ENCODE results near the gene CARD11.

CARD11 gene

DNA sequence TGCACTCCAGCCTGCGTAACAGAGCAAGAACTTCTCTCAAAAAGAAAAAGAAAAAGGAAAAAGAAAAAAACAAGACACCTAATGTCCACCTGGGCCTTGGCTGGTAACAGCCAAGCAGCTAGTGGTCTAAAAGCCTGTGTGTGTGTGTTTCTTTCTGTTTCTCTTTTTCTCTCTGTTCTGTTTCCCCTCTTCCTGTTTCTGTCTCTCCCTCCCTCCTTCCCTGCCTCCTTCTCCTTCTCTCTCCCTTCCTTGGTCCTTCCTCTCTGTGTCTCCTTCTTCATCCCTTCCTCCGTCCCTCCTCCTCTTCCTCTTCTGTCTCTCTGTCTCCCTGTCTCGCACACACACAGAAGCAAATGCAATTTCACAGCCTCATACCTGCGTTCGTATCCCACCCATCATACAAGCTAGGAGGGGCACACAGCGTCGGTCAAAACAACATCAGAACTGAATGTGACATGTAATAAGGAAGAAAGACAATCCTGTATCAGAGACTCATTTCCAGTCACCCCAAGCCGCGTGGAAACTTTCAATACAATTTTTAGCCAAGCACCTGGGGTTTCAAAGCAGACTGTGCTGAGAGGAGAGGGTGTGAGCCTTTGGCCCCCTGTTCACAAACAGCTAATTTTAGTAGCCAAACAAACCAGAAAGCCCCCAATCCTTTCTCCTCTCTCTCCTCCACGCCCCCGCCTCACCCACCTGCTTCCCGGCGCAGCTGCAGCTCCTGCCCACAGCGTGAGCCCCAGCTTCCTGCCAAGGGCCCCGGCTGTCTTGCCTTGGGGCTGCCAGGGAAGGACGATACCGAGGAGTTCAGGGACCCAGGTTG lies 149.3 kb downstream of the CARD11 start:
- no peak for DNase-seq

DNA sequence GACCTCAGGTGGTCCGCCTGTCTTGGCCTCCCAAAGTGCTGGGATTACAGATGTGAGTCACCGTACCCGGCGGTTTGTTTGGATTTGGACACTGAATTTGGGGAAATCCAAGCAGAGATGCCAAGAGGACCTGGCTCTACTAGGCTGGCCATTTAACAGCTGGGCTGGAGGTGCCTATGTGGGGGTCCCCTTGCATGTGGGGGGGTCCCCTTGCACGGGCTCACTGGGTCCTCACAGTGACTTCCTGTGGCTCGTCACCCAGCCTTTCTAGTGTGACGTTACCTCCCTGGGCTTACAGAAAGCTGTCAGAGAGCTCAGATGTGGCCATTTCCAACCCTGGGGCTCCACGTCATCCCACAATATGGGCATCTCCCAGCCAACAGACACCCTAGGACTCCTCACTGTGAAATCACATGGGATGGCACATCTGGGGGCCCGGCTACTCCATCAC lies 150.2 kb downstream of the CARD11 start:
- DNase-seq = no peak

DNA sequence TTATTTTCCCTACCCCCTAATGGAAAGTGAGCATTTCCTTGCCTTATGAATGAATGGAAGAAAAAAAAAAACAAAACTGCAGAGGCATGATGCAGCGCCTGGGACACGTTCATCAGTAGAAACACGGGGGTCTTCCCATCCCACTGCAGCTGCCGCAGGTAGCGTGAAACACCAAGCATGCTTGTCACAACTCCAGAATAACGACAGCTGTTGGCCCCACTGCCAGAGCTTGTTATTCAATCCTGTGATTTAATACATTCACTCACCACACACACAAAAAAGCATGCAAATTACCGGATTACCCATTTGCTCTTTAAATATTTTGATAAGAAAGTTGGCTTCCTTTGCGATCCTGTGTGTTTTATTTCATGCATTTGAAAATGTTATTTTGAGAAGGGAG lies 151.1 kb downstream of the CARD11 start:
- DNase-seq = no peak

DNA sequence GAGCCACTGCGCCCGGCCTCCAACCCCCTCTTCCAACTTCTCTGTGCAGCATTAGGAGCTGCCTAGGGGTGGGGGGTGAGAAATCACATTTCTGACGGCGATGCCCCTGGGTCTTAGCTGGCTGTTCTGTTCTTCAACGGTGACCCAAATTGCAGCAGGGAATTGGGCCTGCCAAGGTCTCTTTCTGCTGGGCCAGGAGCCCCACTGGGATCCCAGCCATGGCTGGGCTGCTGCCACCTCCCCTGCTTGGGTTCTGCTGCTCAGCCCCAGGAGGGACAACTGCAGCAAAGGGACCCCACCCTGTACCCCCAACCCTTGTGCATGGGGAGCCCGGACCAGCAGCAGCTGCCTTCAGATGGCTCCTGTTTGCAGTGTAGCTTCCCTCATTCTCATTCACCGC lies 155.9 kb downstream of the CARD11 start:
- no peak for DNase-seq

DNA sequence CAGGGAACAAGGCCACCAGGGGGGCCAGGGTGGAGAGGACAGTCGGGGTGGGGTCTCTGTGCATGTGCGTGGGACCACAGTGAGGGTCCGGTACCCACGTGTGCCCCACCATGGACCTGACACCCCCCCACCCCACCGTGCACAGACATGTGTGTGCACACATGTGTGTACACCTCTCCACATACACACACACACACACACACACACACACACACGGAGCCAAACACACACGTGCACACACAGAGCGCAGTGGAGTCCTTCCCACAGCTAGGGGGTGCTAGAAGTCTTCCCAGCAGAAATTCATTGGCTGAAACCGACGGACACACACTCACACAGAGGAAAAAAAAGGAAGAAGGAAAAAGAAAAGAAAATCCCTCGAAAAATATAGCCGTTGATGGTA lies 156.8 kb downstream of the CARD11 start:
- DNase-seq = peak; percentile 84

DNA sequence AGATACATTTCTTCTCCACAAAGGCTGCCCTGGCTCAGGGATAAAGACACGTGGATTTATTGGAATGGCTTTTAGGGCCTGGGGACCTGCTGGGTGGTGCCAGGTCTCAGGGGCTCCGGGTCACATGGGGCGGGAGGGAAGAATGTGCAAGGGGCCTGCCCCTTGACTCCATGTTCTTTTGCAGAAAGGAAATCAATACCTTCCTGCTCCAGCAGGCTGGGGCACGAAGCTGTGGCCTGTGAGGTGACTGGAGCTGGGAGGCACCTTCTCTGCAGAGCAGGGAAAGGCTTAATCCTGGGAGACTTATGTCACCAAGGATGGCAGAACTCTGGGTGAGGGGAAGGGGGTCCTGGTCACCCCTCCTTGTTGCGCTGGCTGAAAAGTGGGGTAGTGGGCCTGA lies 157.3 kb downstream of the CARD11 start:
- DNase-seq = no peak

DNA sequence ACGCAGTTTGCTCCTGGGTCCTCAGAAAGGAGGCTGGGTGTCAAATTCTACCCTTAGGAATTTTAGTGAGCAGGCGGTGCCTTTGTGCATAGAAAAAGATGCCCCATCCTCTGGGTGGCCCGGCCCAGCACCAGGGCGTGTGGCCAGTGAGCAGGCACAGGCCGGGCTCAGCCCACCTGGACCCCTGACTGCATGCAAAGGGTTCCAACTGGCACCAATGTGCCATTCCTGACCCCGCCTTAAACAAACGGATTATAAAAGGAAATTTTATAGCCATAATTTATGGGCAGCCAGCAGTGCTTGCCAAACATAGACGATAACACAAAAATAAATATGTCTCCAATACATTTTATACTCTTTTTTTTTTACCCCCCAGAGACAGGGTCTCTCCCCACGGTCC lies 159.5 kb downstream of the CARD11 start:
- no peak for DNase-seq

DNA sequence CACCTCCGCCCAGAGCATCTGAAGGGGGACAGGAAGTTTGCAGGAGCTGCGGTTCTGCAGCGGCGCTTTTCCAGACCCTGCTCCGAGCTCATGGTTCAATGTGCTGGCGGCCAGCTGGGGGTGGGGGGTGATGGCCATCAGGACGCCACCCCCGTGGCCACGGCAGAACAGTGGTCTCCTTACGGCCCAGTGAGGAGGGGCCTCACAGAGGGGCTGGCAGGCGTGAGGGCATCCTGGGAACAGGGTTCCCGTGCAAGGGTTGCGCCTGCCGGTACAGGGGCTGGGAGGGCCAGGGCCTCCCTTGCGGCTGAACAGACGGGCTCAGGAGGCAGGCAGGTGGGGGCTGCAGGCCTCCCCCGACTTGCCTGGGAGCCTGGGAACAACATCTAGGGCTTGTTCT lies 160.6 kb downstream of the CARD11 start:
- DNase-seq = no peak

DNA sequence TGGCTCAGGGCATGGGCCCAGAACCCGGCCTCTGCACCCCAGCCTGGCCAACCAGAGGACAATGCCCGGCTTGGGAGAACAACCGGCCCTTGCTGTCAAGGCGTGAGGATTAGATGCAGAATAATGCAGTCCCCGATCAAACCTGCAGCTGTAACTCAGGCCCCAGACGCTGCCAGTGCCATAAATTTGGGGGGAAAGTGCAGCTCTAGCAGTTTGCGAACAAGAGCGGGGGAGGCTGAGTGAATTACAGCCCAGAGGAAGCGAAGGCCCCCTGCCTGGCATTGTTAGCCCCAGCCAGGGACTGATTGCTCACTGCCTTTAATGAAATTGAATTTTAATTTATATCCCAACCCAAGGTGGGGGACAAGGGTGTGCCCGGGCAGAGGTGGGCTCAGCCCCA lies 161.6 kb downstream of the CARD11 start:
- DNase-seq = no peak

DNA sequence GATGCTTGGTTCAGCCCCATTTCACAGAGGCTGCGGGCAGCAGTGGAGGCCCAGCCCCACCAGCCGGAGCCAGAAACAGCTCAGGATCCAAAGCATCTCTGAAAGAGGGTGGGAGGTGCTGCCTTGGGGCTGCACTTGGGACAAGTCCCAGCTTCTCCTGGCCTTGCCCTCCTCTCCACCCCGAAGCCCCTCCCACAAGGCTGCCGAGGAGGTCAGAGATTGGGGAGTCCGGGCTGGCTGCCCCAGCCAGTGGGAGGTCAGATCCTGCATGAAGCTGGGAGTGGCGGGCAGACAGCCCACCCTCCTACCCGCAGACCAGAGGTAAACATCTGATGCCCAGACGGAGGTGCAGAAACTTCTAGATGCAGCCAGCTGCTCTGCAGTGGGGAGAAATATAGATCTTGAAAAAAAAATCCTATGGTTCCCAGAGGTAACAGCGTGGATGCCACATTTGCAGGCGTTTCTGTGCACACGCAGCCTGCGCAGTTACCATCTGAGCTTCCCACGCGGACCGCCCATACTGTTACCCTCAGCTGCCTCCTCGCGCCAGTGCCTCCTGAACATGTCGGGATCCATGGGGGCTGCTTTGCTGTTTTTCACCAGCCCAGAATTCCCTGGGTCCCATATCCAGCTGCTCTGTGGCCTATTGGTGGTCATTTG lies 162.7 kb downstream of the CARD11 start:
- no peak for DNase-seq

DNA sequence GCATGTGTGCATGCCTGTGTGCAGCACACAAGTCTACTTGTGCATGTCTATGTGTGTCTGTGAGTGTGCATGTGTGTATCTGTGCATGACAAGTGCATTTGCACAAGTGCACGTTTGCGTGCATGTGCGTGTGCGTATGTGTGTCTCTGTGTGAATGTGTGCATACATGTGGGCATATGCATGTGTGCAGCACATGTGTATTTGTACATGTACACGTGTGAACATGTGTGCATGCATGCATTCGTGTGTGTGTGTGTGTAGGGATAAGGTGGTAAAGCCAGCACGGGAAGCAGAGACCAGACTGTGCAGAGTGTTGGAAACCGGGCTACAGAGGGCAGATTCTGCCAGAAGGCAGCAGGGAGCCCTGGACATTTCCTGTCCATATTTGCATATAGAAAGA lies 163.6 kb downstream of the CARD11 start:
- DNase-seq = no peak

DNA sequence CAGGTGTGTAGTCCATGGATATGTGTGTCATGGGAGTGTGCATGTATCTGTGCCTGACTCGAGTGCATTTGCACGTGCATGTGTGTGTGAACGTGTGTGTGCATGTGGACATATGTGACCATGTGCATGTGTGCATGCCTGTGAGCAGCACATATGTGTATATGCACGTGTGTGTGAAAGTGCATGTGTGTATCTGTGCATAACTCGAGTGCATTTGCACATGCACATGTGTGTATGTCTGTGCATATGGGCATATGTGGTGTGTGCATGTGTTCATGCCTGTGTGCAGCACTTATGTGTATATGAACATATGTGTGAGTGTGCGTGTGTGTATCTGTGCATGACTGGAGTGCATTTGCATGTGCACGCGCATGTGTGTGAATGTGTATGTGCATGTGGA lies 164.3 kb downstream of the CARD11 start:
- DNase-seq = no peak

DNA sequence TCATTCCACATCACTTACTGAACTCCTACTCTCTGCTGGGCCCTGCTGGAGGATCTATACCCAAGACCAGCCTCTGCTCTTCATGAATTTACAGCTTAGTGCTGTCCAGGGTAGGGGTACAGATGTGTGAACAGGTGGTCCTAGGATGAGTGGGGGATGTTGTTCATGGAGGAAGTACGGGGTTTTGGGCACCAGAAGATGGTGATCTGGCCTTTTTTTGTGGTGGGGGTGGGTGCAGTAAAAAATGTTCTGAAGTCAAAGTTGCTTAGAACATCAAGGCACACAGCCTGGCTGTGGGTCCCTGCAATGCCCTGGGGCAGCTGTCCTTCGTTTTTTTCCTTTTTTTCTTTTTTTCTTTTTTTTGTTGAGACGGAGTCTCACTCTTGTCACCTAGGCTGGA lies 165.4 kb downstream of the CARD11 start:
- no peak for DNase-seq

DNA sequence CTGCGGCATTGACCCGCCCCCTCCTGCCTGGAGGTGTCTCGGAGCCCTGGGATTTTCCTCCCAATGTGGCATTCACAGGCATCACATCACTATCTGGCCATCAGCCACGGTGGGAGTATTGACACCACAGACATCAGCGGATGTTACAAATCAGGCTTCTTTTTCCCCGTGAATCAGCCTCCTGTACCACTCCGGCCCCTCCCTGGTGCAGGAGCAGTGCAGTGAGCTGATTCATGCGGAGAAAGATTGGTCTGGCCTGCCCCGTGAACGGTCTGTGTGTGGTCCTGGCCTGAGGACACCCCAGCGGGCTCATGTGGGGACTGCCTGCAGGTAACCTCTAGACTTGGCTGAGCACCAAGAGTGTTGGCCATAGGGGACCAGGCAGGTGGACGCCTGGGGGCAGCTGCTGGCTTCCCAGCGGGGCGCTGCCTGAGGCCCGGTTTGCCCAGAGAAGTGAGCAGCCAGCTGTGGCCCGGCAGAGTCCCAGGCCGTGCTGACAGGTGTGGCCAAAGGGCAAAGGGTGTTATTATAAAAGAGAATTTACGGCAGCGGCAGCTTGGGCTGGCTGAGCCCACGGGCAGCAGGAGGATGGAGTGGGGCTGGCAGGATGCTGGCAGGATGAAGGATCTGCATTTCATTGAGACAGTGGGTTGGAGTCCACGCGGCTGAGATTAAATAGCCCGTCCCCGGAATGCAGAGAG lies 167.5 kb downstream of the CARD11 start:
- DNase-seq = no peak

DNA sequence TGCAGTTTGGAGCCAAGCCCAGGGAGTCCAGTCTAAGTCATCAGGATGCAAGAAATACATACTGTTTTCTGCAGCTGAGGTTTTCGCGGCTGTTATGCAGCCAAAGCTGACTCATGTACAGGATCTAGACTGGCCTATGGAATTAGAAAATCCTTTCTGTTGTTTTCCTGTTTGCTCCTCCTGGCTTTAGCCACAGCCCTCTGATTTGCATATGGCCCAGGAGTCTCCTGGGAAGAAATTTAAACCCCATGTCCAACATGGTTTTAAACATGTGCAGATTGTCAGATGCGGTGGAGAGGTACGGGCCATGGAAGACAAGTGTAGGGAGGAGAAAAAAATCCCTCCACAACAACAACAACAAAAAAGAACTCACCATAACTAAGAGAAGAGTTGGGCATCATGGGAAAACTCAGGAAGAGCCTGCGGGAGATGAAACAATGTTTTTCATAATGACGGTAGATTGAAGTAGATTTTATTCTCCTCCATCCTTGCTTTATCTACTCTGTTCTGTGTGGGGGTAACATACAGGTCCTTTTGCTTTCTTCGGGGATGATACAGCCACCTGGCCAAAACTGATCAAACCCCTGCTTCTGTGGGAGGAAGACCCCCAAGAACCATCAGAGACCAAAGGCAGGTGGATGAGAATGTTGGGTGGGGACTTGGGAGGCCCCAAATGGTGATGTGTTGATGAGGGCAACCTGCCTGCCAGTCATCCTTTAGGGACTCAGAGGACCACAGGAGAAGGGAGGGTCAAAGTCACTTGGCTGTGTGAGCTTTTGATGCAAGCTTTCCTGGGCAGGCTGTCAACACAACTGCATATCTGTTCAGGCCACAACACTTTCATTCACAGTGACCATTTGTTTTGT lies 169.7 kb downstream of the CARD11 start:
- peak; percentile 27 for DNase-seq

DNA sequence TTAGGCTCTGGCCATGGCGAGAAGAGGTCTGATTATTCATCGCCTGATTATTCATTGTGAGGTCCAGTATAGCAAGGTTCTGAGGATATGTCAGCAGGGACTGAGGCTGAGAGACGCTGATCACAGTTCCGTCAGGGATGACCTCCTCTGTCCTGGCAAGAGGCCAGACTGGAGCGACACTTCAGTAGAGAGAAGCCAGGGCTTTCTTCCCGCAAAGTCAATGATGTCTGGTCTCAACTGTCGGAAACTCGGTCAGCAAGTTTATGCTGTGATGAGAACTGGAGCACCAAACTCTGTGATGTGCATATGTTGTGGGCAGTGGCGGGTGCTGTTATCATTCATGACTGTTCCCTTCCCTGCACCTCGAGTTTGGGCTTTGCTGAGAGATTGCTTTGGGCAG lies 170.5 kb downstream of the CARD11 start:
- DNase-seq = peak; percentile 21

DNA sequence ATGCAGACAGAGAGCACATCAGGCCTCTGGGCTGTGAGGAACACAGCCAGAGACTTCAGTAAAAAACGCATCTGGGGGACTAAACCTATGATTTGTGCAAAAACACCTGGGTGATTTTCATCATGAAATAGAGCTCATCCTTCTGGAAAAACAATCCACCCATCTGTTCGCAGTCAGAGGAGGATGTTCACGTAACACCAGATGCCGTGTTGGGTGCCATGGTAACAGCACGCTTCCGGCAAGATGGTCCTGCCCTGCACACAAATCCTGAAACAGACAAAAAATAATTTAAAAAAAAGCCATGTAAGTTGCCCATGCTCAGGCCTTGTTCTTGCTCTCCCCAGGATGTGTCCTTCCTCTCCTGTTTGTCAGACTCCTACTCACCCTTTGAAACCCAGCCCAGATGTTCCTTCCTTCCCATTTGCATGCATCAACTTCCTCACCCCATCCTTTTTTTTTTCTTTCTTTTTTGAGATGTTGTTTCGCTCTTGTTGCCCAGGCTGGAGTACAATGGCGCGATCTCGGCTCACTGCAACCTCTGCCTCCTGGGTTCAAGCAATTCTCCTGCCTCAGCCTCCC lies 171.3 kb downstream of the CARD11 start:
- no peak for DNase-seq

DNA sequence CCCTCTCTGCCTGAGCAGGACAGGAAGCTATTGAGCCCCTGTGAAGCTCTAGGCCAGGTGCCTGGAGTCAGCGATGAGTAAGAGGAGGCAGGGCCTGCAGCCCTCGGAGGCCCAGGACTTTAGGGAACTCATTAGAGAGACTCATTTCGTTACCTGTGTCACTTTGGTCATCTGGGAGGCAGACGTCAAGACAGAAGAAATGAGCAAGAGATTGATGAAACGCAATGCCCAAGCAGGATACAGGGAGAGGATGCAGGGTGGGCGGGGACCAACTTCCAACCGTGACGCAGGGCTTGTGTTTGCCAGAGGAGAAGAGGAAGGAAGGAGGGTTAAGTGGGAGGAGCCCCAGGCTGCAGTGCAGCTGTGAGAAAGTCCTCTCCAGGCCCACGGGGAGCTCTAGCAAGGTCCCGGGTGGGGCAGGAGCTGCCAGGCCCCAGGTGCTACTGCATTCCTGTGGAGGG lies 173.2 kb downstream of the CARD11 start:
- DNase-seq = peak; percentile 86

DNA sequence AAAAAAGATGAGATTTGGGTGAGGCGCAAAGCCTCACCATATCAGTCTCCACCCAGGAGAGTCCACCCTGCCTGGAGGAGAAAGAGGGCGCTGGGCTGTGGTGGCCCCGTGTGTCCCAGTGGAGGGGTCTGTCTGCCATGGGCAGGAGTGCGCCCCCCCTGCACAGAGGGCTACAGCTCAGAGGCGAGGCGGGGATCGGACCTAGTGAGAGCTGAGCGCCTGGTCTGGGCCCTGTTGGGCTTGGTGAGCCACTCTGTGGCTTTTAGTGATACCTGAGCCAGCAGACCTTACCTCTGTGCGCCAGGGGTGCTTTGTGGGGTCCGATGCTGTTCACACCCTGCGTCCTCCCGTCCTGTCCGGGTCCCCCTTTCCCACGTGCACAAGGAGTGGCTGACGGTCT lies 173.7 kb downstream of the CARD11 start:
- DNase-seq = no peak

DNA sequence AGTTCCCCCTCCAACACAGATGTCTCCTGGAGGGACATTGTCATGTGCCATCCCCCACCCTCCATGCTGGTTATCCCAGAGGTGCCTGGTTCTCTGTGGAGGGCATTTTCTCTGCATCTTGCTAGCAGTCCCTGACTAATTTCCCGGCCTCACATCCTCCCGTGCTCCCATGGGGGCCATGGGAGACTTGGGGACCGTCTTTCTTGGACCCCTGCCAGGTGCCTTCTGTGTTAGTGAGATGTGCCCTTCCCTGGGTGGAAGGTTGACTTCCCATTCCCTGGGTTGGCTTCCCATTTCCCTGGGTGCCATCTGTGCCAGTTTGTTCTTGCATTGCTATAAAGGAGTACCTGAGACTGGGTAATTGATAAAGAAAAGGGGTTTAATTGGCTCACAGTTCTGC lies 177.1 kb downstream of the CARD11 start:
- no peak for DNase-seq

DNA sequence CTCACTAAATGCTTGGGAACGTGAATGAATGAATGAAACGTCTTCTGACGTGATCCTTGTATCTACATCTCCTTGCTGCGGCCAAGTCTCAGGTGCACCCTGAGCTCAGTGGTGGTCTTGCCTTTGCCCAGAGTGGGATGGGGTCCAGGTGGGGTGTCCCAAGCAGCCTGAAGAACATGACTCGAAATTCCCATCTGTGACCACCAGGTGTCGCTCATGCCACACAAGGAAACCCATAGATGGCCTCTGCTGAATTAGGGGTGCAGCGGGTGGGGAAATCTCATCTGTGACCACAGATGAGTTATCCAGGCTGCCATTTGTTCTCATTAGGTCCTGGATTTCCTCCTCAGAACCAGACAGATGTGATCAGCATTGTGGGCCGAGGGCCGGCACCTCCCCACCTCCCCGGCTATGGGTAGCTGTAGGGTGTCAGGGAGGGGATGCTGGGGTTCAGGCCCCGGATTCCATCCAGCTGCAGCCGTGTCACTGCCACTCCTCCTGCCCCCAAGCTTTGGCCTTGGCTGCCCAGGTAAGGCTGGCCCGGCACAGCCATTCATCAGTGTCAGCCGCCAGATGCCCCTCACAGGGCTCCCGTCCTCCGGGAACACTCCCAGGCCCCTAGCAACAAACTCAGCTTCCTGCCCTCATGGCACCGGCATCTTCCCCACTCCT lies 178.5 kb downstream of the CARD11 start:
- peak; percentile 75 for DNase-seq
